ENCODE measurements around the gene MYLK.

DNA sequence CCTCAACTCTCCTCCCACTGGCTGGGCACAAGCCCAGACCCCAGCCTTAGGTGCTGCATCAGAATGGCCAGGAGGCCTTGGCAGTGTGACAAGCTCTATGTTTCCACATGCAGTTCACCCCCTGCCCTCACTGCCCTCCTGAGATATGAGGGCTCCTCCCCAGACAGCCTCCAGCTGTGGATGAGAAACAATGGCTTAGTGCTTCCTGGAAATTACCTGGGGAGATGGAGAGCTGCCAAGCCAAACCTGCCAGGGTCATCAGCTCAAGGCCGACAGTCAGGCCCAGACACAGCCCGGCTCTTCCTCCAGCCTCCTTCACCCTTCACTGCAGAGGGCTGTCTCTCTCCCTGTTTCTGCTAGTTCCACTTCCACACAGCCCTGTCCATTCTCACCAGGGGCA is 76.3 kb downstream of the MYLK start:
- TF ChIP-seq, protein P1, sequence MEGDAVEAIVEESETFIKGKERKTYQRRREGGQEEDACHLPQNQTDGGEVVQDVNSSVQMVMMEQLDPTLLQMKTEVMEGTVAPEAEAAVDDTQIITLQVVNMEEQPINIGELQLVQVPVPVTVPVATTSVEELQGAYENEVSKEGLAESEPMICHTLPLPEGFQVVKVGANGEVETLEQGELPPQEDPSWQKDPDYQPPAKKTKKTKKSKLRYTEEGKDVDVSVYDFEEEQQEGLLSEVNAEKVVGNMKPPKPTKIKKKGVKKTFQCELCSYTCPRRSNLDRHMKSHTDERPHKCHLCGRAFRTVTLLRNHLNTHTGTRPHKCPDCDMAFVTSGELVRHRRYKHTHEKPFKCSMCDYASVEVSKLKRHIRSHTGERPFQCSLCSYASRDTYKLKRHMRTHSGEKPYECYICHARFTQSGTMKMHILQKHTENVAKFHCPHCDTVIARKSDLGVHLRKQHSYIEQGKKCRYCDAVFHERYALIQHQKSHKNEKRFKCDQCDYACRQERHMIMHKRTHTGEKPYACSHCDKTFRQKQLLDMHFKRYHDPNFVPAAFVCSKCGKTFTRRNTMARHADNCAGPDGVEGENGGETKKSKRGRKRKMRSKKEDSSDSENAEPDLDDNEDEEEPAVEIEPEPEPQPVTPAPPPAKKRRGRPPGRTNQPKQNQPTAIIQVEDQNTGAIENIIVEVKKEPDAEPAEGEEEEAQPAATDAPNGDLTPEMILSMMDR (IDR thresholded peaks at IDR 0.05; ENCODE audit: low read length) = no peak
- no peak for TF ChIP-seq EZH2 (IDR thresholded peaks at IDR 0.05; ENCODE audit: borderline replicate concordance, low read length)

Measured in OCI-LY1 (cell line).